NCI-H748 (cell line): ENCODE results near the gene WASF2.
A peak's percentile ranks its signal among the peaks of the same experiment; 100 is the strongest.
"Not testable (repeated sequence)": the region's sequence is repeated elsewhere in the genome, so short reads cannot be mapped to it uniquely, and the experiment has no call there.

Source experiments
- DNase-seq: peaks from one replicate; lab custom pipeline; 2025; ENCODE audit not compliant: unreplicated experiment; lab: John Stamatoyannopoulos, UW

Gene WASF2

DNA sequence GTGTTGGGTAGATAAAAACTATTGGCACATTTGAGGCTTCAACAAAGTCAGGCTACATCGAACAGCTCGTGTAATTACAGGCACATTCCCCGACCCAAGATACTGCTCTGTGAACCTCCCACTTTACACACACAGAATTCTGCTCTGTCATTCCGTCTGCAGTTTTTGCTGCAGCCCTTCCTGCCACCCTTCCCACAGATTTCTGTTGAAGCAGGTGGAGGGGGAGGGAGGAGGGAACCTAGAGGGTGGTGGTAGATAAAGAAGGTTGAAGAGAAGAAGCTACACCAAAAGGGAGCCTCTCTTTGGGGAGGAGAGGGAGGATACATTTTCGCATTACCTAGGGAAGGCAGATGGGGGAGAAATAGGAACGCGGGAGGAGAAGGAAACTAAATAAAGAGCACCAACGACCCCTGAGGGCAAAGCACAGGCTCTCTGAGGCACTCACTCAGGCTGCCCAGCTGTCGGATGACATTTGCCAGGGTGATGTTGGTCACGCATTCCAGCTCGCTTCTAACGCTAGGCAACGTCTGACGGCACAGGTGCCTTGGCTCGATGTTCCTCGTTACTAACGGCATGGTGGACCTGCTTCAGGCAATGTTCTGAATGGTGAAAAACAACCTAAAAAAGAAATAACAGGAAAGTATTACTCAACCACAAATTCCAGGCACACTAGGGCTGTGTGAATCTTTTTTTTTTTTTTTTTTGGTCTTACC, 61.5 kb downstream of the WASF2 start:
- no peak for DNase-seq

DNA sequence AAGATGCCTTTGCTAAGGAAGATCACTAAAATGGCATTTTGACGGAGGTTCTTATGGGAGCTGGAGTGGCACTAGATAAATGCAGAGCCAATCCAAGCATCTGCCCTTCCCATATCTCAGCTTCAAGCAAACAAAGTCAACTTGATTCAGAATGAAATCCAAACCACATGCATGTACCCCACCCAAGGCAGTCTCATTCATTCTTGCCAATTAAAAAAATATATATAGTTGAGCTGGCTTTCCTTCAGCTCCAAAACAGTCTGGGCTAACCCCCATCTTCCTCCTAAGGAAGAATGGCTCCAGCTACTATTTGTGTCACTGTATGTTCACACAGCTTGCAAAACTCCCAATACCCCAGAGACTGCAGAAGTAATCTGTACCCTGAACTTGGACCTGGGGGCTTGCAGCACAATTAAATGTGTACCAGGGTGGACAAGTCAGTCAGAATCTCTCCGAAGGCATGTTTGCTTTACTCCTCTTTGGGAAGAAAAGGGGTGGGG, 62.1 kb downstream of the WASF2 start:
- DNase-seq: no peak

DNA sequence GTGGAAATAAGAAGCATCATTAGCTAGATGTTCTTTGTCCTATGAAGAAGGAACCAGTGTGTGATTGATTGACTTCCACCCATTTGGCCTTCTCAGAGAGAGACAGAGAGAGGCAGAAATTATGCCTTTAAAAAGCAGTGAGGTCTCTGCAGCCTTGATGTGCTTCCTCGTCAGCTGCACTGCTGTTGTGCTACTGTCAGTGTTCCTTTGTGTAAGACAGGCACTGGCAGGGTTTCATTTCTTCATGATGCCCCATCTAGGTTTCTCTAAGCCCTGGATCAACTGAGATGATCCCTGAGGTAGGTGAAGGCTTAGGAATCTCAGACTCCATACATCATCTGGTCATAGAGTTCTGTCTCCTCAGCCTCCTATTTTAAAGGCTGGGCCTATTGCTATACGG, 62.6 kb downstream of the WASF2 start:
- no peak for DNase-seq

DNA sequence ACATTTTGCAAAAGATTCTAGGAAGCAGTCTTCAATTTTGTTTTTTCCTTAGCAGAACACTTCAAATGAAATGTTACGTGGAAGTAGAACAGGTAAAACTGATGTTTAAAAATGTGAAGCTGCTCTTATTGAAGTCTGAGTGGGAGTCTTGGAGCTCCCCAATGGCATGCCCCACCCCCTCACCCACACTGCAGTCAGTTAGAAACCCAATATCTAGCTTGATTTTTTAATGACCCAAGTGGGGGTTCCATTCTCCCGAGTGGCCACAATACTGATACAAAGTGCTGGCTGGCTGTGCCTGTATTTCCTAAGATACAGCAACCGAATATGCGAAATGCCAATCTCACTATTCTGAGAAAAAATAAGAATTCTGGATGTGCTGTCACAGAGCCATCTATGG, 66.3 kb downstream of the WASF2 start:
- no peak for DNase-seq

DNA sequence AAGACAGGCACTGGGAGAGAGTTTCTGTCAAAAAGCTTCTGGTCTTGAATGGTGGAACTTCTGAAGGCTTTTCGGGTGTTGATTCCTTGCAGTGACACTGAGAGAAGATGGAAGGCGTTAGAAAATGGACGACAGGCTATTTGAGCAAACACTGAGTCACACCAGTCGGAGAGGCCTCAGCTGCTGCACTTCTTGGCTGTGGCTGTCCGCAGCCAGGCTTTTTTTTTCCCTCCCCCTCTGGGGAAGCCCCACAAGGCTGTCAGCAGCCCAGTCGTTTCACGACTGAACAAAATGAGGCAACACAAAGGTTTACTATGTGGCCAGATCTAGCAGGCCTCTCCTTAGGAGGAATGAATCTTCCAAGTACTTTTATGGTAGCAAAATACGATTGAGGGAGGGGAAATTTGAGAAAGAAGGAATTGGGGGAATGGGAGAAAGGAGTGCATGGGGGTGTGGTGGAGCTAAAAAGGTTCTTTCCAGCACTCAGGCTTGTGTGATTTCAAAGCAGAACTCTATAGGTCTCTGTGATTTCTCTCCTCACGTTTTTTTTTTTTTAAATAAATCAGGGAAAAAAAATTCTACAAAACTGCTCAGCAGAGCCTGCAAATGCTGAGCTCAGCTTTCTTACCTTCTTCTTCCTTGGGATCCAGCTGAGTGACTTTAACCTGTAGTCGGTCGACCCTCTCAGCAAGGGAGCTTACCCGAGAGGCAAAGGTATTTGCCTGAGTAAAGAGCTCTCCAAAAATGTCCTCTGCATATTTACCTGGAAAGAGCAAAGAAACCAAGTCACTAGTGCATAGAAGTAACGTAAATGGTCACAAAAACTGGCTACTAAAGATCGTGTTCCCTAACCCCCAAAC, 71.4 kb downstream of the WASF2 start:
- no peak for DNase-seq

DNA sequence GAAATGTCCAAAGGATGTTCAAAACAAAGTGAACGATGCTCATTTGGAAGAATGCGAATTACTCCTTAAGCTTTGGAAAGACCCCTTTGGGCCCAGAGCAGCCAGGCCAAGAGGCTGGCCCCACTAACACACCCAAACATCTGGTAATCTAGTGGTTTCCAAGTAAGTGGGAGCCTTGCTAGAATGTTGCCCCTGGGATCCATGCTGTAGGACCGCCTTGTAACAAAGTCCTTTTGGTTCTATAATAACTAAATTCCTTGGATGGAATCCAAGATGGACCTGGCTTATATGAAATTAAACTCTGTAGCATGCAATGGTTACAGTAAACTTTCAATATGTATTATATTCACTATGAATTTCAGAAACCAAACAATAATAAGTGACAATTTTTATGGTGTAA, 72.3 kb downstream of the WASF2 start:
- no peak for DNase-seq

DNA sequence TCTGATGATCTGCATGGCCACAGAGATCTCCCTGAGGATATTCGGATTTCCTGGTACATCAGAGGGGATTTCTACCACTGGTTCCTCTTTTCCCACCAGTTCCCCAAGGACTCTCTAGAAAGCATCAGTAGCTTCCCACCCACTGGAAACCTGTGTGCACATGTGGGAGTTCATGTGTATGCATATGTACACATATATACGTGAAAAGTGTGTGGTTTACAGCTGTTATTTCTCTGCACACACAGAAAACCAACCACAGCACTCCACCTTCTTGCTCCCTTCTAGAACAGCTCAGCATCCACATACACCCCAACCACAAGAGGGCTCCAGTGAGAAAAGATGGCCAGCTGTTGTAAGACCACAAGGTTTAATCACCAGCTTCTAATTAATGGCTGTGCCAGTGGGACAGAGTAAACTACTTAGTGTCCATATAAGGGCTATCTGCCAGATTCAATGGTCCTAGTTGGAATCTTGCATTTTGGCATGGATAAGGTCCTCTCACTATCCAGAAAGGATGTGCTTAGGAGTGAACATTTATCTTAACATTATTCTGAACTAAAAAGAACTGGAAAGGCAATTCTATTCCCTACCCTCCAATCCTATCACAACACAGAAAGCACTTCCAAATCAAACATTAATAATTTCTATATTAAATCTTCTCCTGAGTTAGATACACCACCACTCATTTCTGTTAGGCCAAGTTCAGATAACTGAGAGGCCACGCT, 73.4 kb downstream of the WASF2 start:
- DNase-seq: peak; percentile 68

DNA sequence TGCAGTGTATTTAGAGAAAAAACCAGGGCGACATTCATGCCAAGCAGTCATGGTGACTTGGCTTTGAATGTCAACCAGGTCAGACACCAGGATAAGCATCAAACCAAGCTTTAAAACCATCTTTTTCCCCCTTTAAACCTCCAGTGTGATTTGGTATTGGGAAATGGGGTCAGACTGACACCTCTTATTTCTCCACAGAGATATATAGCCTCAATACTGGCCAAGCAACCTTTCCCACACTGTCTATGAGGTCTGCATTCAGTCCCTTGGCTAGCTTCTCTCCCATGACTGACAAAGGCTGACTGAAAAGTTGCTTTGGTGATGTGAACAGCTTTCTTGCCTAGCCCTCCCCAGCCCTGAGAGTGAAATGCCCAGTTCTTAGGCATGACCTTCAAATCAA, 75.9 kb downstream of the WASF2 start:
- DNase-seq: no peak

DNA sequence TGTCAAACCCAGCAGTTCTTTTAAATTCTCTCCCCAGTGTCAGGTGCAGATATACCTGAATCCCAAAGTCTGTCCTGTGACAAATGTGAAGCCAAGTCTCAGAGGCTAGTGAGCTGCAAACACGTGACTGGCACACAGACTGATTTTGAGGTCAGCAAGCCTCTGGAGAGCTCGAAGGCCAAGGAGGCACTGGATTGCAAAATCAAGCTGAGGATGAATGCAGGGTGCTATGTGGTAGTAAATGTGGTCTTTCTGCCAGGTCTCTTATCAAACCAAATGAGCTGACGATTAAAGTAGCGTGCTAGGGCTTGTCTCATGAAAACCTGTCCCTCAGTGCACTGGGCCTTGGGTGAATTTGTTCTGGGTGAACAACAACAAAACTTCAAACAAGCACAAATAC, 77.0 kb downstream of the WASF2 start:
- DNase-seq: no peak

DNA sequence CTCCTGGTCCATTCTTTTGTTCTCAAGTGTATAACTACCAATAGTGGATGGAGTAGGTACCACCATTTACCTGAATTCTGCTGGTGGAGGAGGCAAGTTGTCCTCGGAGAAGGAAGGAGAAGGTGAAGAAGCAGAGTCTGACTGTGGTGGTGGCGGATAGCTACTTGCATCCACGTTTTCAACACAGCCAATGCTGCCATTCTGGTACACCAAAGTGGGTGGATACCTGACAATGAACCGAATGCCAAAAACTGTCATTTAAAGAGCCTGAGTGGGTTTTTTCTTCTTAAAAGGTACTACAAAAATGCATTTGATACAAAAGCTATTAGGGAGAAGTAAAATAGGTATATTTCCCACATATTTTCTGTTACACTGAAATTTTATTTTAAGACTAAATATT, 77.5 kb downstream of the WASF2 start:
- no peak for DNase-seq

DNA sequence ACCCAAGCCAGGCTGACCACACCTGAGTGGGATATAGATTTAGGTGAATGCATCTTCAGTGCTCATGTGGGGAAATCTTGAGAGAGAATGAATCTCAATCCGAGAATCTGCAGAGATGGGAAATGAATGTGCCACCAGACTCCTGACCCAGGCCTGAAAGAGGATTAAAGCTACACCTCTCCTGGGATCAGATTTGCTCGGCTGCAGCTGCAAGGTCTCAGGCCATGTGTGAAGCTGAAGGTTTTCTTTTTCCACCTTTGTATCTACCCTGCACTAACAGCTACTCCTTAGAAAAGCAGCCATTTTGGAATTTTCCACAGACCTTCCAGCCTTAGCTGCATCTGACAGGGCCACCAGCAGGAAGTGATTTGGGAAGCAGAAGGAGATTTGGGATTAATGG, 79.3 kb downstream of the WASF2 start:
- no peak for DNase-seq

DNA sequence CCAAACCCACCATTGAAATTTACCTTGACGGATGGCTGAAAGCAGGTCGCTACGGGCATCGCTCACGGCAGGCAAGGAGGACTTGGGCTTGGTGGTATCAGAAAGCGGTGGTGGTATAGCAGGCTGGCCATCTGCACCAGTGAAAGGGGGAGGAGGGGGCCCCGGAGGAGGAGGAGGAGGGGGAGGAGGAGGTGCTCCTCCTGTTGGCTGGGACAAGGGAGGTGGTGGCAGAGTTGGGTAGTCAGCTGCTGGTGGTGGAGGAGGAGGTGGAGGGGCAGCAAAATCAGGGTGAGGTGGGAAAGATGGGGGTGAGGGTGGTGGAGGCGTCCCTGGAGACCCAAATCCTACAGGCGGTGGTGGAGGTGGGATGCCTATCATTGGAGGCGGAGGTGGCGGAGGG, 80.3 kb downstream of the WASF2 start:
- DNase-seq: no peak

DNA sequence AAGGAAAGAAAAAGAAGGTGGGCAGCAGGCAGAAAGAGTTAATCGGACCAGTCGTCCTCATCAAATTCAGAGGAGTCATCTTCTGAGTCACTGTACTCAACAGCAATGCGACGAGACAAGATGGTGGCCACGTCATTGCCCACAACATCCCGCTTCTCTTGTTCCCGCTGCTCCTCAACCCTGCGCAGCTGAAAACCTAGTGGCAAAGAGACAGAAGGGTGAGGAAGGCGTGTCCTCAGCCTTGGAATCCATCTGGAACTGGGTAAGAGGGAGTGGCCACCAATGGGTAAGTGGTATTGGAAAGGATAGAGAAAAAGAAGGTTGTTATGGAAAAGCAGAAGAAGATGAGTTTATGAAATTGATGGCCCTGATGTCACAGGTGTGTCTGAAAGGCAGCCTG, 81.8 kb downstream of the WASF2 start:
- no peak for DNase-seq

DNA sequence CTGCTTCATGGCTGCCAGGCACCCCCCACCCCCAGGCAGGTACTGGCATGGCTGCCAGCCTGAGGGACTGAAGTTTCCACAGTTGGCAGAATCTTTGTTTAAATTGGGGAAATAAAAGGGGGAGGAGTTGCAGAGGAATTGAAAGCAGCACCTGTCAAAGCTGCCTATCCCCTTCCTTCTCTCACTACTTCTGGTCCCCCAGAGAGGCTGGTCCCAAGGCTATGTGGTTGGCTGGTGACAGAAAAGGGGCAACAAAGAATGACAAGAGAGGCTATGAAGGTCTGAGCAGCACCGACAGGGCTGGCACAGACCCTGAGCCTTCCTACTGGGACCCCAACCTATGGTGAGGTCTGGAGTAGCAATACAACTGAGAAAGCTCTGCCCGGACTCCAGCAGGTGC, 83.2 kb downstream of the WASF2 start:
- not testable (repeated sequence) for DNase-seq

DNA sequence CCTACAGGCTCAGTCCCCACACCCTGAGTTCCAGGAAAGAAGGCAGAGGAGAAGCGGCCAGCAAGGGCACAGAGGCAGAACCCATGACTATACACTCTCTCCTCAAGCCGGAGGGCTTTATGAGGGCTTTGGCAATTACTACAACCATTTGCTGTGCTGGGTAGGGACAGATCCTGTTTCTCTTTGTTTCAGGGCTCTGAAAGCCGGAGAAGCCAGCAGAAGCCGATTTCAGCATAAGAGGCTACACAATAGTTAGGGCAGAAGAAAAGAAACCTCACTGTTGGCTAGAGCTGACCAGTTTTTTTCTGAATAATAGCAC, 83.6 kb downstream of the WASF2 start:
- no peak for DNase-seq

DNA sequence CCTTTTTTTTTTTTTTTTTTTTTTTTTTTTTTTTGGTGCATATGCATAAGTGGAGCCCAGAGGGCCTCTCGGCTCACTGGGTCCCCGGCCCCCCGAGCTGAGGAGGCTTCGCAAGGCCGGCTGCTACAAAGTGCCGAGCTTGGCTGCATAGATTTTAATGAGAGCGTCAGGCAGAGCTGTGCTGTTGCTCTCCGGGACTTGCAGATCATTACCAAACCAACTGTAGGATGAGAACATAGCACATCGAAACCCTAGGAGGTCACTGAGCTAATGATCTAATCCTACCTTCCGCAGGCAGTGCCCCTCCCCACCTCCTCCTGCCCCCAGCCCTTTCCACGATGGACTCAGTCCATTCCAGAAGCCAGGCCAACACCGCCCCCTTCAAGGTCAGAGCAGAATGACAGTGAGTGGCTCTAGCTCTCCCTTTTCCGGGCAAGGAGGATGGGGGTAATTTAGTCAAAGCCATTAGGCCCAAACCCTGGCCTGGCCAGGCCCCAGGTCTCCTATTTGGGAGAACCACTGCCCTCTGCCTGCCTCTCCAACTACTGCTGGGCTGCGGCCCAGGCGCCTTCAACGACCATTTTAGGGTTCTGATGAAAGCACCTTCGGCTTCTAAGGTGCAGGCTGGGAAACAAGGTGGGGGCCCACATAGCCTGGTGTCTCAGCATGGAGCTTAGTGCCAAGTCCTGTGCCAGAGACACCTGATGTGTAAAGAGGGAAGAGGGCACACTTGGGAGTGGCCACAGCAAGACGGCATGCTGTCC, 84.2 kb downstream of the WASF2 start:
- DNase-seq: not testable (repeated sequence)

DNA sequence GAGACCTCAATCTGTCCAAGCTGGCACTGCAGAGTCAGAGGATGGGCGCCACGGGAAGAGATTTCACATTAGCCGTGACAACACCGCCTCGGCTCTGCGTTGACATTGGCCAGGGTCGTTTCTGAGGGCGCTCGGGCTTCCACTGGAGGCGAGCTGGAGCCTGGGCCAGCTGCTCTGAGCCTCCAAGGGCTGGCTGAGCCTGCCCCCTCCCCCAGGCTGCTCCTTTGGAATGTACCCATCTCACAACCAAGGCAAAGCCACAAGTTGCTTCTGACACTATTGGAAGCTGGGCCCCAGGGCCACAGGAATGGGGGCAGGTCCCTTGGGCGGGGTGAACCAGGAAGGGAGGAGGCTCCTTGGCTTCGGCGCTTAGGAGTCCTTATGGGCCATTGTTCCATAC, 84.9 kb downstream of the WASF2 start:
- DNase-seq: no peak

DNA sequence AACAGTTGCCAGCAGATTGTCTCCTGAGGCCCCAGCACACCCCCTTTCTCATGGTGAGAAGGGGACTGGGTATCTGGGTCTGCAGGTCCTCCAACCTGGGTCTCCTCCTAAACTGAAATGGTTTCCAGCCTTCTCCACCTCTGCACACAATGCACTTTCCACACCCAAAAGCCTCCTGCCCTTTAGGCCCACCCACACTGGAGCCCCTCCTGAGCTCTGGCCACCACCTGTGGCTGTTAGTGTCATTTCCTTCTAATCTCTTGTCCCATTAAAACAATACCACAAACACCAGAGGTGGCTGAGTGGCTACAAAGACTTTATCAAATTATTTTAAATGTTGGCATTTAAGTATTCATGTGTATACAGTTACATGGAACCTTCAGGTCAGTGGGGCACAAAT, 86.0 kb downstream of the WASF2 start:
- DNase-seq: no peak

DNA sequence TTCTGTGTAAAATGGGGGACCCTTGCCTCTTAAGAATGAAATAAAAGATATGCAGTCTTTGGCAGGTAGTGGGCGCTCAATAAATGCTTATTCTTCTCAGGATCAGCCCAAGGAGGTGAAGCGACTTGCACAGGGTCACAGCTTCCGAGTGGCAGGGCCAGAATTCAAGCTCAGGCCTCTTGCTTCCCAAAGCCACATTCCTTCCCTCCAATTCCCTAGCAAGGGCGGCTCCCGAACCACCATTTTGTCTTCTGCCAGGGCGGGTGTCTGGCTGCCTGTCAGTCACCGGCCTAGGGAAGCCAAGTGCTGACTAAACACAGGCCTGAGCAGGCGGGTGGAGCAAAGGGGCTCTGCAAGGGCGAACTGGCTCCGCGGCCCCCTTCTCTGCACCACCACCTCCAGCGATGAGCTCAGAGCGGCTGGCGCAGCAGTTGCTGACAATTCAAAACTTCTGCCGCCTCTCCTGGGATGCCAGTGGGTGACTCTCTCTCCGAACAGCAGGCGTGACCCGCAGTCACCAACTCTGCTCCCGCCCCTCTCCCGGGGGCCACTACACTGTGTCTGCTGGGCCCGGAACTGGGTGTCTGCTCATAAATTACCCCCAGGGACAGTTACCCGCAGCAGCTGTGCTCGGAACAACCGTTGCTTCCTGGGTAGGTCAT, 86.8 kb downstream of the WASF2 start:
- DNase-seq: no peak

DNA sequence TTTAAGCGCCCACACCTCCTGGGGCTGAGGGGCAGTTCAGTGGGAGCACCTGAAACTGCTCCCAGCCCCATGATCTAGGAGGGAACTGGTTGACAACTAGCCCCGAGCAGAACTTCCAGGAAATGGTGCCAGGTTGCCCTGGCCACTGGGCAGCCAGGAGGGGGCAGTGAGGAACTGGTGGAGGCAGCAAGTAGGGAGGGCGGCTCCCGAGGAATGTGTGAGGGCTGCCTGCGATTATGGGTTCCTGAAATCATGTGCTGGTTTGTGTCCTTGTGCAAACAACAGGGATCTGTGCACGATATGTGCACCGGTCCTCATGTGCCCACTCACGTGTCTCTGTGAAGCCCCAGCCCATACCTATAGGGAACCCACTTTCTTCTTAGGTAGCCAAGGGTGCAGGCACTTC, 87.6 kb downstream of the WASF2 start:
- peak; percentile 44 for DNase-seq

DNA sequence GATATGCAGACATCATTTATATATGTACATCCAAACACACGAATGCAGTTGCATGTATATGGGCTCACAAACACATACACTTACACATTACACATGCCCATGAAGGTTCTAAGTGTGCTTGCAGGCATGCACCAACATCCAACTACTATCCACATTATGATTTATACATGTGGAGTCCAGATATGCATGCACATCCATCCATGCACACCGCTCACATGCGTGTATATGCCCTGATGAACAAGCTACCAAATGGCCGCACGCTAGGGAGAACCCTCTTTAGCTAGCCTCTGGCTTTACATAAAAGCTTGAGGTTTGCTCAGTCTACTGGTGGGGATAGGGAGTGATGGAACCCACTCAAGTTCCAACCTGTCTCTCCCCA, 89.0 kb downstream of the WASF2 start:
- DNase-seq: no peak
